A673 (cell line): ENCODE measurements around the gene SOX4.

Experiments
- EZH2 ChIP-seq: fragments of 200-600 bp; sonication (generic); IDR thresholded peaks from 2 replicates; pipeline ENCODE4 v1.6.1; 2017; ENCODE audit warnings: borderline replicate concordance, low read depth, mild to moderate bottlenecking, mixed read lengths, antibody characterized with exemption, low read length; ENCODE audit not compliant: poor library complexity, severe bottlenecking
- TF ChIP-seq, protein P1 (sequence below): fragments of 300-800, 200-600 bp; sonication (generic); conservative IDR thresholded peaks from 2 replicates; pipeline ENCODE4 v1.5.1; 2017; ENCODE audit warnings: low read depth, mild to moderate bottlenecking, antibody characterized with exemption, low read length, moderate library complexity, mixed read lengths

GRCh38 chr6:21608601-21609000, 15.1 kb downstream of the SOX4 start:
- TF ChIP-seq, protein P1, sequence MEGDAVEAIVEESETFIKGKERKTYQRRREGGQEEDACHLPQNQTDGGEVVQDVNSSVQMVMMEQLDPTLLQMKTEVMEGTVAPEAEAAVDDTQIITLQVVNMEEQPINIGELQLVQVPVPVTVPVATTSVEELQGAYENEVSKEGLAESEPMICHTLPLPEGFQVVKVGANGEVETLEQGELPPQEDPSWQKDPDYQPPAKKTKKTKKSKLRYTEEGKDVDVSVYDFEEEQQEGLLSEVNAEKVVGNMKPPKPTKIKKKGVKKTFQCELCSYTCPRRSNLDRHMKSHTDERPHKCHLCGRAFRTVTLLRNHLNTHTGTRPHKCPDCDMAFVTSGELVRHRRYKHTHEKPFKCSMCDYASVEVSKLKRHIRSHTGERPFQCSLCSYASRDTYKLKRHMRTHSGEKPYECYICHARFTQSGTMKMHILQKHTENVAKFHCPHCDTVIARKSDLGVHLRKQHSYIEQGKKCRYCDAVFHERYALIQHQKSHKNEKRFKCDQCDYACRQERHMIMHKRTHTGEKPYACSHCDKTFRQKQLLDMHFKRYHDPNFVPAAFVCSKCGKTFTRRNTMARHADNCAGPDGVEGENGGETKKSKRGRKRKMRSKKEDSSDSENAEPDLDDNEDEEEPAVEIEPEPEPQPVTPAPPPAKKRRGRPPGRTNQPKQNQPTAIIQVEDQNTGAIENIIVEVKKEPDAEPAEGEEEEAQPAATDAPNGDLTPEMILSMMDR = no peak
- no peak for TF ChIP-seq EZH2
